GM18868 (cell line): ENCODE results near the gene ACTG2.
"Not testable (repeated sequence)": the region's sequence is repeated elsewhere in the genome, so short reads cannot be mapped to it uniquely, and the experiment has no call there.

Experiments used
- ATAC-seq: cut with Tn5 transposase; IDR thresholded peaks from one replicate; pipeline ENCODE4 v1.9.1; 2021; ENCODE audit warnings: mild to moderate bottlenecking, moderate library complexity; ENCODE audit not compliant: unreplicated experiment

ACTG2 gene

DNA sequence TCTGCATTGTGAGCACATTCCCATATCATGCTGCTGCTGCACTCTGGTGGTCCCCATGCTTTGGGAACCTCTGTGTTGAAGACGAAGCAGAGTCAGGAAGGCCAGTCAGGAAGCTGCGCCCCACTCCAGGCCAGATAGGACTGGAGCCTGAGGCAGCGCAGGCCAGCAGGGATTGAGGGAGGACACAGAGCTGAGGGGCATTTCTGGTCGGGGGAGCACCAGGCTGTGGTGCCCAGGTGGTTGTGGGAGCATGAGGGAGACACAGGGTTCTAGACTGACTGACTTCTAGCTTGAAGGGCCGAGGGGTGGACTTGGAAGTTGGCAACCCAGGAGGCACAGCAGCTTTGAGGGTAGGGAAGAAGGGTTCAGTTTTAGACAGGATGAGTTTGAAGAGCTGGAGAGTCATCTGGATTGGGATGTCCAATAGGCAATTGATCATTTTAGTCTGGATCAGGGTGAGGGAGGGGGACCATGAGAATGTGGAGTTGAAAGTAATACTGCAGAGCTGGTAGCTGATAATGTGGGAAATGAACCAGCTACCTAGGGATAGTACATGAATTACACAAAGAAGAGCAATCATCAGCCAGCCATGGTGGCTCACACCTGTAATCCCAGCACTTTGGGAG, 1.4 kb upstream of the ACTG2 start:
- no peak for ATAC-seq

DNA sequence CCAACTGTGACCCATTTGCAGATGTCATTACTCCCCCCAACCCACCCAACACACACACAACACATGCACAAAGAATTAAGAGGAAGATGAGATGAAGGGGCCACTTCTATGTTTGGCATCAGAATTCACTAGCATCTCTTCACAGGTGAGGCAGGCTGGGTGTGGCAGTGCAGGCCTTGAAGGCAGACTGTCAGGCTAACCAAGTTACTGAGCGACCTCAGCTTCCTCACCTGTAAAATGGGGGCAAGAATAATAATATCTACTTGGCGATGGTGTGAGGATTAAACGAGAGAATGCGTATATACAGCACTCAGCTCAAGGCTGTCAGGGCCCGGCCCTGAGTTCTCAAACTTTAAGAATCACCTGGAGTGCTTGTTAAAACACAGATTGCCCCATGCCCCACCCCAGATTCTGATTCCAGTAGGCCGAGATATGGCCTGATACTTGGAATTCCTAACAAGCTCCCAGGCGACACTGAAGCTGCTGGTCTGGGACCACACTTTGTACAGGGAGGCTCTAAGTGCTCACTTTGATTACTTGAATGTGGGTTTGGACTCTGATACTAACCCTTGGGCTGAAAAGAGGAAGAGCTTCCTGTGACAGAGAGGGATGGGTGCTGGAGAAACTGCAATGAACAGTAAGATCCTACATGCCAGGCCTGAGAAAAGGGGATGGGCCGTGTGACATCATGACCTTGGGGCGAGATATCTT, 1.1 kb downstream of the ACTG2 start:
- ATAC-seq, result no peak

DNA sequence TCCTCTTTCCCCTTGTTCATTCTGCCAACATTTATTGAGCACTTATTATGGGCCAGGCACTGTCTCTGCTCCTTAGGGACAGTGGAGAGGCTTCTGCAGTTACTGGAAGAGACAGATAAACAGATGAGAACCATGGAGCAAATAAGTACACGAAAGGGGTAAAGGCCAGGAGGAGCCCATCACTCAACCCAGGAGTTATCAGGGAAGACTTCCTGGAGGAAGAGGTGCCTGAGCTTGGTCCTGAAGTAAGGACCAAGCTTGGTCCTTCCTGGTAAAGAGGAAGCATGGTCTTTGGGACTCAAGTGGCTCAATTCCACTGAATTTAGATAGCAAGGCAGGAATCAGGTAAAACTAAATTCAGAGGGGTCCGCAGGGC, 1.7 kb downstream of the ACTG2 start:
- ATAC-seq, result no peak

DNA sequence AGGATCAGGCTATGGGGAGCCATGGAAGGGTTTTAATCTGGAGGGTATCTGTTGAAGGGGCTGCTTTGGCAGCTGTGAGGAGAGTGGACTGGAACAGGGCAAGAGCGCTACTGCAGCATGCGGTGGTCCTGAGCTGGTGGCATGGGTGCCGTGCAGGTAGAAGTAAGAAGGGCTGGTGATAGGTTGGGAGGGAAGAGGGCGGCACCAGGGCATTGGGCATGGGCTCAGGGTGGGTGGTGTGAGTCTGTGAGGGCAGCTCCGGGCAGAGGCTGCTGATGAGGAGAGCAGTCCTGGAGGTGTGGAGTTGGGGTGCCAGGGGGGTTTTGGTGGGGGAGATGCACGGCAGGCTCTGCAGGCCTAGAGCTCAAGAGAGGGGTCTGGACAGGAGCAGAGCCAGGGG, 2.1 kb downstream of the ACTG2 start:
- ATAC-seq, result no peak

DNA sequence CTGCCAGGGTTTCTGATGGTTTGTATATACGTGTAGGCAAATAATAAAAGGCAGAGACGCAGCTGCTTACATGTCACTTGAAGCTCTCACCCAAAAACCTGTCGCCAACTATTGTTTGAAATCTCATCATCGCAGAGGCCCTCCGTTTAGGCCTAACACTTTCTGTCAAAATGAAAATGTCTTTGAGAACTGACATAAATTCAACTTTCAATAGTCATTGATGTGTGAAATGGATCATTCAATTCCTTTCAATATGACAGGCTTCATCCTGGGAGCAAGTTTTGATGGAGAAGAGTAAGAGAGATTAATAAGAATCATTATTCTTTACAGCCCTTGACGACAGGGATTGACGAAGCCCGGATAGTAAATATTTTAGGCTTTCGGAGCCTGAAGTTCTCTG, 2.7 kb downstream of the ACTG2 start:
- no peak for ATAC-seq

DNA sequence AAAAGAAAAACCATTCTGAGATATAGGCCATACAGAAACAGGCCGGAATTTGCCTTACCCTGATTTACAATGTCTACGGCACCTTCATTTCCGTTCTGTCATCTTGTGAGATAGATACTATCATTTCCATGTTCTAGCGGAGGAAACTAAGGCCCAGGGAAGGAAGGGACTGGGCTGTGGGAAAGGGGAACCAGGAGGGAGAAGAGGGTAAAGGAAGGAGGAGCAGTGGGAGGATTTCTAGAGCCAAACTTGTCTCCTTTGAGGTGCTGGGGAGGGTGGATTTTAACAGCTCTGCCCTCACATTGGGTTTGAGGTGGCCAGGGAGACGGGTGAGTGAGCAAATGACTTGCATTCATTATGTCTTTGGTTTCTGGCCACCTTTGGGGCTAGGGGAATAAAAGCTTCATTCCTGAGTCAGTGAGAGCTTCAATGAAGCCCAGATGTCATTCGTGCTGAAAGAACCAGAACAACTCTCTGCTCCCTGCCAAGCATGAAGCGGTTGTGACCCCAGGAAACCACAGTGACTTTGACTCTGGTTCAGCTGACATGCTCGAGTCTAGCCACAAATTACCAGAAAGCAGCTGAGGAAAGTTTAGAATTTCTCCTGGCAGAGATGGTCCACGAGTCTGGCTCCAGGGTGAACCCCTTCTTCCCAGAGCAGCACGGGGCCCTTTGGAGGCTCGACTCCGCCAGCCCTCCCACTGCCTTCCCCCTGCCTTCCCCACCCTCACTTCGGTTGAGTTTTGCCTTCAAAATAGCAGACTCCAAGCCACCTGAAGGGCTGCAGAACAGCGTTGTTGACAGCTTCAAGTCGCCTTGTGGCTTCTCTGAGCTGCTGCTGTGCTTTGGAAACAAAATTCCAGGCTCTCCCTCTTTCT, 3.8 kb downstream of the ACTG2 start:
- ATAC-seq, result peak; percentile 91

DNA sequence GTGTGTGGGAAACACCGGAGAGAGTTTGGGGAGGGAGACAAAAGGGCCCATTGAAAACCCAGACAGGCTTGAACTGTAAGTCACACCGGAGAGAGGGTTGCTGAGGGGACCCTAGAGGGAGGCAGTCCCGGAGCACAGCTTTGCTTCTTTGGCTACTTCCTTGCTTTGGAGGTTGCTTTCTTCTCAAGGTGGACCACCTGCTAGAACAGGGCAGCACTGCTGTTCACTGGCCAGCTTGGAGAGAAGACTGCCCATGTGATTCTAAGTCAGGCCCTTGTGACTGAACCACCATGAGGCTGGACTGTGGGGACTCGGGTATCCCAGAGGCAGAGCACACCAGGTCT, 4.4 kb downstream of the ACTG2 start:
- ATAC-seq, result no peak

DNA sequence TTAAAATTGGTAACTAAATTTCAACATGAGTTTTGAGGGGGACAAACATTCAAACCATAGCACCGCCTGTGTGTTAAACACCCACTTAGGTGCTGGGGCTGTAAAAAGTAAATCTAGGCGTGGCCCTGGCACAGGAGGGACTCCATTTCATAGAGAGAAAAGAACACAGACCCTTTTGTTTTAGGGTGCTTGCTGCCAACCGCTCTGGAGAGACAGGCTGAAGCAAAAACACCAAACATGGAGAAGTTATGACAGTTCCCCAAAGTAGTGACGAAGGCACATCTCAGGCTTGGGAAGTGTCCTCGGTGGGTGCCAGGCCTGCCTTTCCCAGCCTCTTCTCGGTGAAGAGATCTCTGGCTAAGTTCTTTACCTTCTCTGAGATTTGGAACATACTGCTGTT, 5.1 kb downstream of the ACTG2 start:
- no peak for ATAC-seq

DNA sequence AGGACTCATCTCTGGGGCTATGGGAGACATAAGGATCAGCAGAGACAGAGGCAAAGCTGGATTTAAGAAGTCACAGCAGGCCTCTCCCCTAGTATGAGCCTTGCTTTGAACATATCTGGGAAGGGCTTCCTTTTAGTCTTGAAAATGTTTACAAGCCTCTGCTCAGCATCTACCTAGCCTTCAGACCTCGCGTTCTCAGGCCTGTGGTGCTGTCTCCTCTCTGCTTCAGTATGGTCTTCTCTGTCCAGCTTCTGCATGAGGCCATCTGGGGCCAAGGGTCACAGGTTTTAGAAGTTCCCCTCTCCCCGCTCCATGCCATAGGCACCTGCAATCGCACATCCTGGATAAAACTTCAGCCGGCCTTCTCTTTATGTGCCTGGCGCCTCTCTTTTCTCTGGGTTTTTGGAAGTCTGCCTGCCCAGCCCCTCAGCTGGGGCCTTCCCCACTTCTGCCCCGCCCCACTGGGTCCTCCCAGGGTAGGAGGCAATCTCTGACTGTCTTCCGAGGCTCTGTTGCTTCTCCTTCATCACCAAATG, 7.1 kb downstream of the ACTG2 start:
- no peak for ATAC-seq

DNA sequence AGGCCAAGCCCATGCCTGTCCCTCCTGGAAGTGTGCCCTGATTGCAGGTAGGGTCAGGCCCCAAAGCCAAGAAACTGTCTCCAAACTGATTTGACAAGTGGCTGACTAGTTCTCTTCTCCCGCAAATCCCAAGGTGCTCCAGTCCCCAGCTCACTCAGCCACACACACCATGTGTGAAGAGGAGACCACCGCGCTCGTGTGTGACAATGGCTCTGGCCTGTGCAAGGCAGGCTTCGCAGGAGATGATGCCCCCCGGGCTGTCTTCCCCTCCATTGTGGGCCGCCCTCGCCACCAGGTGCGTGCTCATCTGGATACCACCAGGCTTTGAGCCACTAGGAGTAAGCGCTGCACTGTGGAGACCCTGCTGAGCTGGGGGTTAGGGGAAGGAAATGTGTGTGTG, 8.3 kb downstream of the ACTG2 start:
- no peak for ATAC-seq

DNA sequence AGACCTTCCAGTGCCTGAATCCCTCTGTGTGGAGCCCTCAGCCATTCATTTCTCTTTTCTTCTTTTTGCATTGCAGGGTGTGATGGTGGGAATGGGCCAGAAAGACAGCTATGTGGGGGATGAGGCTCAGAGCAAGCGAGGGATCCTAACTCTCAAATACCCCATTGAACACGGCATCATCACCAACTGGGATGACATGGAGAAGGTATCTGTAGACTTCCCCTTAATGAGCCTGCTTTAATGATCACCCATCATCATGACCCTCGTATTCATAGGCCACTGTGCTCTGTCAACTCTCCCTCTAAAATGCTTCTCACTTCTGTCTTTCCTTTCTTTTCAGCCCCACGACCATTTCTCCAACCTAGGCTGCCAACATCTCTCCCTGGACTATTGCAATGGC, 9.5 kb downstream of the ACTG2 start:
- ATAC-seq, result no peak

DNA sequence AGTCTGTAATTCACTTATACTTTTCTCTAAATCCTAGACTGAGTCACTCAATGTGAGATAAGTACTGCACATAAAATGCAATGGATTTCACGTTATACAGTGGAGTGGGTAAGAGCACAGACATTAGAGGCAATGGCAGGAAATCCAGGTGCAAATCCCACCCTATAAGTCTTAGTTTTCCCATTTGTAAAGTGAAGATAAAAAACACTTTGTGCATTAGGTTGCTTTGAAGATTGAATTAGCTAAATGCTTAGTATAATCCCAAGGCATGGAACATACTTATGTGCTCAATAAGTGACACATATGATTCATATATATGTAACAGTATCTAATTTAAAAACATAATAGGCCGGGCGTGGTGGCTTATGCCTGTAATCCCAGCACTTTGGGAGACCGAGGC, 10.5 kb downstream of the ACTG2 start:
- no peak for ATAC-seq

DNA sequence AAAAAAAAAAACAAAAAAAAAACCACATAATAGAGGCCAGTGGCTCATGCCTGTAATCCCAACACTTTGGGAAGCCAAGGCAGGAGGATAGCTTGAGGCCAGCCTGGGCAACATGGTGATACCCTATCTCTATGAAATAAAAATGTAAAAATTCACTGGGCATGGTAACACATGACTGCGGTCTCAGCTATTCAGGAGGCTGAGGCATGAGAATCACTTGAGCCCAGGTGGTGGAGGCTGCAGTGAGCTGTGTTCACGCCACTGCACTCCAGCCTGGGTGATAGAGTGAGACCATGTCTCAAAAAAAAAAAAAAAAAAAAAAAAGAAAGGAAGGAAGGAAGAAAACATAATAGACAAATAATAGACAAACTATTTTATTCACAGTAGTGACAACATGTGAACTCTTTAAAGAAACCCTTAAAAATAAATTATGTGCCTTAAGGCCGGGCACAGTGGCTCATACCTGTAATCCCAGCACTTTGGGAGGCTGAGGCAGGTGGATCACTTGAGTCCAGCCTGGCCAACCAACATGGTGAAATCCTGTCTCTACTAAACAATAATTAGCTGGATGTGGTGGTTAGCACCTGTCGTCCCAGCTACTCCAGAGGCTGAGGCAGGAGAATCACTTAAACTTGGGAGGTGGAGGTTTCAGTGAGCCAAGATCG, 11.3 kb downstream of the ACTG2 start:
- ATAC-seq, result not testable (repeated sequence)

DNA sequence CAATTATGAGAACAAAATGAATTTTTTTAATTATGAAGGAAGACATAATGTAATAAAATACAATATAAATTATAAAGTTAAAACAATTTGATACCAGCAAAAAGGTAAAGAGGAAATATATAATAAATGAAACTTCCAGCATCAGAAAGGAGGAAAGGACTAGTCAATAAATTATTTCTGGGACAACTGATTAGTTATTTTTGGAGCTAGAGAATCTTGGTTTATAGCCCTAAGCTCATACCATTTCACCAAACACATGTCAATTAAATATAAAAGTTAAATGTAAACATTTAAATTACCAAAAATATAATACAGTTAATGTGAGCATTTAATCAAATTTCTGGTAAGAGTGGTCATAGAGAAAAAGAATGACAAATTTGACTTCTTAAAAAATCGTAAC, 12.1 kb downstream of the ACTG2 start:
- no peak for ATAC-seq

DNA sequence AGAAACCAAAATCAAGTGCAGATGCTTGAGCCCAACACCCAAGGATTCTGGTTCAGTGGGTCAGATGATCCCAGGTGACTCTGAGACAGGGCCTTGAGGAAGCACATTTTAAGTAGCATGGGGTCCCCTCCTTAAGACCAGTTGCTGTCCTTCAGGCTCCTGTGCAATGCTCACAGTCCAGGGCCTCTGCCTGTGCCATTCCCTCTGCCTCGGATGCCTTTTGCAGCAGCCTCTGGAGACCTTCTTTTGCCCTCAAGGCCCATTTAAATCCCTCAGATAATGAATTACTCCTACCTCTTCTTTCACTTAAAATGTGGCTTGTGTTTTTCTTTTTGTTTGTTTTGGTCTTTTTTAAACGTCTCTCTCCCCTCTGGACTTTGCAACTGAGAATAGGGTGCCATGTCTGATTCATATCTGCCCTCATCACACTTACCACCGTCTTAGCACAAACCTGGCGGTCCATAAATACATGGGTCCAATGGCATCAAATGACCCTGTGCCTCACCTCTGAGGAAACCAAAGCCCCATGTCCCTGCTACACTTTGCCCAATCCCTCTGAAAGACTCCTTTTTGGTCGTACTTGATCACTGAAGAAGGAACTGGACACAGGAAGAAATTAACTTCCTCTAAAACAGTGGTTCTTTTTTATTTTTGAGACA, 14.2 kb downstream of the ACTG2 start:
- no peak for ATAC-seq

DNA sequence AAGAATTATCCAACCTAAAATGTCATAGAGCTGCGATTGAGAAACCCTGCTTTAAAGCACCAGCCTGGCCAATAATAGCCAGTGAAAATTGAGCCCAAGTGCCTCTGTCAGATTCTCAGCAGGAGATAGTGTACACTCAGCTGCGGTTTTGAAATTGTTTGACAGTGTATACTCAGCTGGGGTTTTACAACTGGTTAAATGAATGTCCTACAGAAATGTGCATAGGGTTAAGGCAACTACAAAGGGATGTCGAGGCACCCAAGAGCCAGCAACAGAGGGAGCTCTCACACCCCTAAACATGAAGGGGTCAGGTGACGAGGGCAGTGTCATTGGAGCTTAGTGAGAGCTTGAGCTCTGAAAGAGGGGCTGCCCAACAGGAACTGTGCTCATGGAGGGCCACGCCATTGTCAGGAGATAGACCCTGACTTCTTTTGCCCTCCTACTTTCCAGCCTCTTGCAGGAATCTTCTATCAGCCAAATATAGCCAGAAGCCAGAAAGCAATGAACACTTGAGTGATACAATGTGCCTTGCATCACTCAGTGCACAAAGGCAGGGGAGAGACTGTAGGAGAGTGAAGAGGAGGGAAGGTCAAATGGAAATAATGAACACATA, 15.1 kb downstream of the ACTG2 start:
- peak; percentile 91 for ATAC-seq

DNA sequence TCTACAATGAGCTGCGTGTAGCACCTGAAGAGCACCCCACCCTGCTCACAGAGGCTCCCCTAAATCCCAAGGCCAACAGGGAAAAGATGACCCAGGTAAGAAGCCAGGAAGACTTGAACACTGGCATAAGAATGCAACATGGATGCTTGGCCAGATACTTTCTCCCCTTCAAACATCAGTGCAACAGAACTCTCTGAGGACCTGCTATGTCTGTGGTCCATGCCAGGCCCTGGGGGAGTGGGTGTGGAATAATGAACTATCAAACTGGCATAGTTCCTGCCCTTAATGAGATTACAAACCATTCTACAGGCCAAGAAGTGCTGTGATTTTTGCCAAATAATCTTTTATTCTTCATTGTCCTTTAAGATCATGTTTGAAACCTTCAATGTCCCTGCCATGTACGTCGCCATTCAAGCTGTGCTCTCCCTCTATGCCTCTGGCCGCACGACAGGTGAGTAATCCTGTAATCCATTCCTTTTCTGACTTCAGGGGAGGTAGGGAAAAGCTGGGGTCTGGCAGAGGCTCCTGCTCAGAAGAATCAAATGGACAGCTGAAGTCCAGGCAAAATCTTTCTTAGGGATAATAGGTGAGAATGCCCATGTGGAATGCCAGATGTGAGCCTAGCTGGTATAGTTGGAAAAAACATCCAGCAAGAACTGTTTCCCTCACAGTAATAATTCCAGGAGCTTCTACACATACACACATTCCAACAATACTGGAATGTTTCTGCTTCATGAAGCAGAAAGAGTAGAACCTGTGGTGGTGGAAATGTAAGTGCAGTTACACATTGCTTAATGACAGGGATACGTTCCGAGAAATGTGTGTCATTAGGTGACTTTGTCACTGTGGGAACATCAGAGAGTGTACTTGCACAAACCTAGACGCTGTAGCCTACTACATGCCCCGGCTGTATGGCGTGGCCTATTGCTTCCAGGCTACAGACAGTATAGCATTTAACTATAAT, 16.2 kb downstream of the ACTG2 start:
- ATAC-seq, result no peak

DNA sequence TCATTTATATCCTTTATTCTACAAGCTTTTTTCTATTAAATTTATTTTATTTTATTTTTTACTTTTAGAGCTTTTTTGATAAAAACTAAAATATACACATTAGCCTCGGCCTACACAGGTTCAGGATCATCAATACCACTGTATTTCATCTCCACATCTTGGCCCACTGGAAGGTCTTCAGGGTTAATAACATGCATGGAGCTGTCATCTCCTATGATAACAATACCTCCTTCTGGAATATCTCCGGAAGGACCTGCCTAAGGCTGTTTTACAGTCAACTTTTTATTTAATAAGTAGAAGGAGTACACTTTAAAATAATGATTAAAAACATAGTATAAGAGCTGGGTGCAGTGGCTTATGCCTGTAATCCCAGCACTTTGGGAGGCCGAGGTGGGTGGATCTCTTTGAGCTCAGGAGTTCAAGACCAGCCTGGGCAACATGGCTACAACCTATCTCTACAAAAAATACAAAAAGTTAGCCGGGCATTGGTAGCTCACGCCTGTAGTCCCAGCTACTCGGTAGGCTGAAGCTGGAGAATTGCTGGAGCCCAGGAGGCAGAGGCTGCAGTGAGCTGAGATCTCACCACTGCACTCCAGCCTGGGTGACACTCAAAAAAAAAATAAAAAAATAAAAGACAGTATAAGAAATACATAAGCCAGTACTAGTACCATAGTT, 18.2 kb downstream of the ACTG2 start:
- no peak for ATAC-seq
